ENCODE results near the gene CREB3. TPM values are rescaled to one million over a fixed set of nuclear protein-coding genes. Genes with fewer than 3 reads are reported as not detected.

The CREB3 gene
- total and polyA plus RNA-seq, 9 donors = 31.2 to 41.5 (median 36.6) TPM

DNA sequence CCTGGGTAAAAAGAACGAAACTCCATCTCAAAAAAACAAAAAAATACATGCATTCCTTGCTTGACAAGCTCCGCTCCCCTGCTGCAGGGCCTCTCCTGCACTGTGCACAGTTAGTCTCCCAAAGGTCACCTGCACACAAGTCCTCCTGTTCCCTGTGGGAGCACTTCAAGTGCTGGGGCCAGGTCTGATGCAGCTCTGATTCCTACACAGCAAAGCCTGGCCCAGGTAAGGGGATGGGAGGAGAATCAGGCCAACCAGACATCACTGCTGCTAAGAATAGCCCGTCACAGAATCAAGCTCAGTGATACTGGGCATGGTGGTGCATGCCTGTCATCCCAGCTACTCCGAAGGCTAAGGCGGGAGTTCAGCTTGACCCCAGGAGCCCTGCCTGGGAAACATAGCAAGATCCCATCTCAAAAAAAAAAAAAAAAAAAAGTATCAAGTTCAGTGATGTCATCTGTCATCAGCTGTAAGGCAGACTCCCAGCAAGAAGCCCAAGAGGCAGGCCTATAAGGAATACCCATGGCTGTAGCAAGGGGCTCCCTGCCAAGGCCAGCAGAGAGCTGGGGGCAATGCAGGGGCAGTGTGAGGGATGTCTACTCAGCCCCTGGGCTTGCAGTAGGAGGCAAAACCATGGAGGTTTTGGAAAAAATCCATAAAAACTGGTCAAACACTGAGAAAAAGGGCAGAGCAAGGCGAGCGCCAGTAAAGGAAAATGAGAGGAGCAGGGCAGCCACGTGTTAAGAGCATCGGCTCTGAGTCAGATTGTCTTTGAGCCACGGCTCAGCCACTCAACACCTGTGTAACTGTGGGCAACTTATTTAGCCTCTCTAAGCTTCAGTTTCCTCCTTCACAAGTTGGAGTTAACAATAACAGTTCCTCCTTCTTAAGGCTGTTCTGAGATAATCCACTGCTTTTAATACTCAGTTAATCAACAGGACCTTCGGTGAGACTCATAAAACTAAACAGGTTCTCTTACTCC lies 46.0 kb upstream of the CREB3 start:
- peak overlapping the region; percentile 66 for H3K4me3 ChIP-seq

DNA sequence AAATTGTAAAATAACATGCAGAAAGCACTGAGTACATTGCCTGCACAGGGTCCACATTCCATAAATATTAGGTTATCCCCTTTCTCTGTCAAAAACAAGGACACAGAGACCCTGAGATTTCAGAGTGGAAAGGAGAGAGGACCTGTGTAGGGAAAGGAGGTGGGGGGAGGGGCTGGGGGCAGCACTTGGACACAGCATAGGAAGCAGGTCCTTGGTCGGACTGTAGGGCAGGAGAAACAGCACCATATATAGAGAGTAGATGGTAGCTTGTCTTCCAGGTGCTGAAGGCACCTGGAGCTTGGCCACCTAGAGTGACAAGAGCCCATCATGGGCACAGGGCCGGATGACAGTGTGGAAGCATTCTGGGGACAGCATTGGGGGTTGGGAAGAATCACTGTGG lies 45.2 kb upstream of the CREB3 start:
- no peak for DNase-seq
- 35 to 38% (median 36%) methylated on average over 2 of the region's 2 CpGs for WGBS, 3 donors
- H3K27ac ChIP-seq = peak overlapping the region; percentile 16 to 50
- H3K4me3 ChIP-seq = peak overlapping the region; percentile 66
- H3K4me1 ChIP-seq (ENCODE audit: insufficient read depth) = peaks cover 15% of the 10 kb centered on the region
- H3K9me3 ChIP-seq = no peaks in the 10 kb centered on the region
- intact Hi-C loops (cut with DNase I) = no loop called here
- H3K27me3 ChIP-seq = no peaks in the 10 kb centered on the region
- no peak for TF ChIP-seq EP300 (IDR thresholded peaks at IDR 0.05)
- TF ChIP-seq, protein P1, sequence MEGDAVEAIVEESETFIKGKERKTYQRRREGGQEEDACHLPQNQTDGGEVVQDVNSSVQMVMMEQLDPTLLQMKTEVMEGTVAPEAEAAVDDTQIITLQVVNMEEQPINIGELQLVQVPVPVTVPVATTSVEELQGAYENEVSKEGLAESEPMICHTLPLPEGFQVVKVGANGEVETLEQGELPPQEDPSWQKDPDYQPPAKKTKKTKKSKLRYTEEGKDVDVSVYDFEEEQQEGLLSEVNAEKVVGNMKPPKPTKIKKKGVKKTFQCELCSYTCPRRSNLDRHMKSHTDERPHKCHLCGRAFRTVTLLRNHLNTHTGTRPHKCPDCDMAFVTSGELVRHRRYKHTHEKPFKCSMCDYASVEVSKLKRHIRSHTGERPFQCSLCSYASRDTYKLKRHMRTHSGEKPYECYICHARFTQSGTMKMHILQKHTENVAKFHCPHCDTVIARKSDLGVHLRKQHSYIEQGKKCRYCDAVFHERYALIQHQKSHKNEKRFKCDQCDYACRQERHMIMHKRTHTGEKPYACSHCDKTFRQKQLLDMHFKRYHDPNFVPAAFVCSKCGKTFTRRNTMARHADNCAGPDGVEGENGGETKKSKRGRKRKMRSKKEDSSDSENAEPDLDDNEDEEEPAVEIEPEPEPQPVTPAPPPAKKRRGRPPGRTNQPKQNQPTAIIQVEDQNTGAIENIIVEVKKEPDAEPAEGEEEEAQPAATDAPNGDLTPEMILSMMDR (IDR thresholded peaks at IDR 0.05) = no peak
- TF ChIP-seq POLR2A (IDR thresholded peaks at IDR 0.05) = no peak
- no peaks in the 10 kb centered on the region for H3K36me3 ChIP-seq

More for the DNA sequence above, 46.0 kb upstream of the CREB3 start:
- Histone ChIP-seq H3K36me3 (no peaks in the 10 kb centered on the region), H3K27me3 (no peaks in the 10 kb centered on the region), H3K9me3 (no peaks in the 10 kb centered on the region), H3K4me1 (ENCODE audit: insufficient read depth) (peaks cover 15% of the 10 kb centered on the region), H3K27ac (peak overlapping the region in 1 of 2 donors; percentile 50)
- WGBS, 3 donors = 28 to 41% (median 35%) methylated on average over 11 of the region's 11 CpGs
- TF ChIP-seq EP300 (IDR thresholded peaks at IDR 0.05) (no peak), POLR2A (IDR thresholded peaks at IDR 0.05) (no peak)
- TF ChIP-seq, protein P1 (IDR thresholded peaks at IDR 0.05) = no peak
- intact Hi-C loops (cut with DNase I) = no loop called here
- no peak for DNase-seq

DNA sequence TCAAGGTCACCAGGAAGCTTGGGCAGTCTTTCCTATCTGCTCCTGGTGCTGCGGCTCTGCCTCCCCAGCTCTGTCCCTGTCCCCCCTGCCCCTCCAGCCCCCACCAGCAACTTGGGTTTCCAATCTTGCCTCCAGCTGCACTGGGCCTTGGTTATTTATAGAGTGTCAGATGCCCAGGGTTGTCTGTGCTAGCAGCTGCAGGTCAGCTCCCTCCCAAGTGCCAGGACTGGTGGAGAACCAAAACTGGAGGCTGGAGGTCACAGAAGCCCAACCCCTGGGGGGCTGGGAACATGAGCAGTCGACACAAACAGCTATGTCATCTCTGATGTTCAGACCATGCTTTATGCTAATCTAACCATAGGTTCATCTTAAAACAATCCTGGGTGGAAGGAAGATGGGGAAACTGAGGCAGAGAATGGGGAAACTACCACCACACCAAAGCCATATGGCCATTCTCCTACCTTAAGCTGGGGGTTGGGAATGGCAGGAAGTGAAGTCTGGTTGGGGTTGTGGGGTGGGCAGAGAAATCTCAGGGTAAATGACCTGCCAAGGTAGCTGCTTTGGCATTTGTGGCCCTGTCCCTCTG lies 44.4 kb upstream of the CREB3 start:
- Histone ChIP-seq H3K36me3 (no peaks in the 10 kb centered on the region), H3K4me1 (ENCODE audit: insufficient read depth) (peaks cover 15% of the 10 kb centered on the region), H3K9me3 (no peaks in the 10 kb centered on the region), H3K4me3 (peak overlapping the region; percentile 66), H3K27me3 (no peaks in the 10 kb centered on the region), H3K27ac (peak overlapping the region; percentile 46 to 93)
- TF ChIP-seq EP300 (IDR thresholded peaks at IDR 0.05) = no peak
- TF ChIP-seq, protein P1 (IDR thresholded peaks at IDR 0.05) = no peak
- no peak for TF ChIP-seq POLR2A (IDR thresholded peaks at IDR 0.05)
- DNase-seq = no peak
- 19 to 39% (median 28%) methylated on average over 2 of the region's 2 CpGs for WGBS, 3 donors
- intact Hi-C loops (cut with DNase I) = loop anchor here in 1 of 4 donors (2.0 kb wide), 1 partner anchor 29 kb away; the partner anchor contains the start of genes CCDC107 and RMRP
